ENCODE measurements around the gene ALLC.

The ALLC gene

DNA sequence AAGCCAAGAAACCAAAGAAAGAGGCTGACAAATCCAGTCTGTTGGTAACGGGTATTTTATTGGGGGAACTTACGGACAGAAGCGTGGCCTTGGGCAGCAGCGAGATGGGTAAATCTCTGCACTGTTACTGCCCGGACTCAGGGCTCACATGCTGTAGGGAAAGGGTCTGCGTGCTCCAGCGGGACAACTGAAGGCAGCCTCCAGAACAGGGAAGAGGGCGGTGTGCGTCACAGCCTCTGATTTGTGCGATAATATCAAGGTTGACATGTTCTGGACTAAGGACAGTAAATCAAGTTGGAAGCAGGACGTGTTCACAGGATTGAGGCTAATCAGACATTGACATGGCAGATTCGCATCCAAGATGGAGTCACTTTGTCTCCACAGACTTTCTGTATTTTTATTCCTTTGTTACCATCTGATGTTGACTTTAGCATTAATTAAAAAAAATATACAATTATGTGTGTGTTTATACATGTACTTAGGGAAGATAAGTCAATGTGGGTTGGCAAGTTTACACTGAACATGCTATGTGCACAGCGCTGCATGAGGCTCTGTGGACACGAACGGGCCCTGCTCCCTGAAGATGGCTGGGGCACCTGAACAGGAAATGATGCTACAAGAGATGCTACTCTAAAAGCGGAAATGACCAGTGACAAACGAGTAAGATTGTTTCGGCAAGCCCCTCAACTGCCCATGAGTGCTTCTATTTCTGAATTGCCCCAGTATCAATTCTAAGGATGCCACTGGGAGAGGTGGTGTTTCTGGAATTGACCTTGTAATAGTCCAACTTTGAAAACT, 22.7 kb downstream of the ALLC start:
- no peak for DNase-seq

DNA sequence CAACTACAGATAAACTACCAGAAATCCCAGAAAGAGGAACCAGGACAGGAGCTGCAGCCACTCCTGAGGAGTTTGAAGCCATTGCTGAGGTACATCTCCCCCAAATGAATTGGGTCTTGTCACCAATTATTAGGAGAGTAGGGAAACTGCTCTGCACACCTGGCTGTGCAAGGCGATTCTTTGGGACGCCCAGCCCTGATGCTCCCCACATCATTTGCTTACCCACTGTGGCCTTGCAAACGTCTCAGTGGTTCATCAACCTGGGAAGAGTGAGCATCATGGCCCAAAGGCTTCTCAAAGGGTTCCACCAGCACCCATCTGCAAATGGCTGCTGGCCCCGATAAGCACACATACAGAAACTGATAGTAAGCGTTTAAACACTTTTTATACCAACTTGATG, 23.6 kb downstream of the ALLC start:
- no peak for DNase-seq

DNA sequence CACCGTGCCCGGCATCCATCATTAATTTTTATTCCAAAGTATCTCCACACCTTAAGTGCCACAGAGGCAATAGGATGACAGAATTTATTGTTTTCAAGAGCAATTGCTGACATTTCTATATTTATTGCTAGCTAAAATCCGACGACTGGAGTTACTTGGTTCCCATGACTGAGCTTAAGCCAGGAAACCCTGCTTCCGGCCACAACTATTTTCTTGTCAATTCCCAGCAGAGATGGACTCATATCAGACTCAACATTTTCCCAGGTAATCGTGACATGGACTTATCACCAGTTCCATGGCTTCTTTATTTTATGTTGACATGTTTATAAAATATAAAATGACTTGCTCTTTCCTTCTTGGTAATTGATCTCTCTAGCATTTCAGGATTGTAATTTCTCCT, 24.8 kb downstream of the ALLC start:
- DNase-seq = no peak

DNA sequence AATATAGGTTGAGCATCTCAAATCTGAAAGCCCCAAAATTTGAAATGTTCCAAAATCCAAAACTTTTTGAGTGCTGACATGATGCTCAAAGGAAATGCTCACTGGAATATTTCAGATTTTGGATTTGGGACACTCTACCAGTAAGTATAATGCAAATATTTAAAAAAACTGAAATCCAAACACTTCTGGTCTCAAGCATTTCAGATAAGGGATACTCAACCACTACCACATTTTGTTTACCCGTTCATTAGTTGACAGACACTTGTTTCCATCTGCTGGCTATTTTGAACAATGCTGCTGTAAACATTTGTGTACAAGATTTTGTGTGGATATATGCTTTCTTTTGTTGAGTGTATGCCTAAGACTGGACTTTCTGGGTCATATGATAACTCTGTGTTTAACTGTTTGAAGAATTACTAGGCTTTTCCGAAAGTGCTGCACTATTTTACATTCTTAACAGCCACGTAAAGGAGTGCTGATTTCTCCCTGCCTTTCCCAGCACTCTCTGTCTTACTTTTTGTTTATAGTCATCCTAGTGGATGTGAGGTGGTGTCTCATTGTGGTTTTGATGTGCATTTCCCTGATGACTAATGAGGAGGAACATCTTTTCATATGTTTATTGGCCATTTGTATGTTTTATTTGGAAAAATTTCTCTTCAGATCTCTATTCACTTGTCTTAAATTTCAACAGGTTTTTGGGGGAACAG, 25.9 kb downstream of the ALLC start:
- no peak for DNase-seq

DNA sequence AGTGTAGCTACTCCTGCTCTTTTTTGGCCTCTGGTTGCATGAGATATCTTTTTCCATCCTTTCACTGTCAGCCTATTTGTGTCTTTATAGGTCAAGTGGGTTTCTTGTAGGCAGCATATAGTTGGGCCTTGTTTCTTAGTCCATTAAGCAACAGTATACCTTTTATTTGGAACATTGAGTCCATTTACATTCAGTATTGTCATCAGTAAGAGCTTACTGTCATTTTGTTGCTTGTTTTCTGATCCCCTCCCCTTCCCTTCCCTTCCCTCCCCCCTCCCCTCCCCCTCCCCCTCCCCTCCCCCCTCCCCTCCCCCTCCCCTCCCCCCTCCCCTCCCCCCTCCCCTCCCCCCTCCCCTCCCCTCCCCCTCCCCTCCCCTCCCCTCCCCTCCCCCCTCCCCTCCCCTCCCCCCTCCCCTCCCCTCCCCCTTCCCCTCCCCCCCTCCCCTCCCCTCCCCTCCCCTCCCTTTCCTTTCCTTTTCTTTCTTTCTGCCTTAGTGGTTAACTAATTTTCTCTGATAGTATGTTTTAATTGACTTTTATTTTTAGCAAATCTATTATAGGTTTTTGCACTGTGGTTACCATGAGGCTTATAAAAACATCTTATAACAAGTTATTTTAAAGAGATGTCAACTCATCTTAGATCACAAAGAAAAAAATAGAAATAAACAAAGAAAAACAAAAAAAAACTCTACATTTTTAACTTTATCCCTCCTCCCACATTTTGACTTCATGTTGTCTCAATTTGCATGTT, 32.2 kb downstream of the ALLC start:
- DNase-seq = no peak

DNA sequence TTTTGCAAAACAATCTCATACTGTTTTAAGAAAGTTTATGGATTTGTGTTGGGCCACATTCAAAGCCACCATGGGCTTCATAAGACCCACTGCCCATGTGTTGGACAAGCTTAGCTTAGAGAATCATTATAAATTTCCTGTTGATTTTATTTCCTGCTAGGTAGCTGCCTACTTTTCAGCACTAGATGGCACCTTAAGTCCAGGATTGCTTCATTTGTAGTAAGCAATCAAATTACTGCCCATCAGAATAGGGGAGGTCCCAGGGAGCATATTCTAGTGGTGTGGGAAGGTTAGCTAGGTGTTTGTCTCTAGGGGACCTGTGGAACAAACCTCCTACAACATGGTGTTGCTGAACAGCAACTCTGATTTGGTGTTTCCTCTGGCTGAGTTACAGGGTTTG, 34.4 kb downstream of the ALLC start:
- no peak for DNase-seq

DNA sequence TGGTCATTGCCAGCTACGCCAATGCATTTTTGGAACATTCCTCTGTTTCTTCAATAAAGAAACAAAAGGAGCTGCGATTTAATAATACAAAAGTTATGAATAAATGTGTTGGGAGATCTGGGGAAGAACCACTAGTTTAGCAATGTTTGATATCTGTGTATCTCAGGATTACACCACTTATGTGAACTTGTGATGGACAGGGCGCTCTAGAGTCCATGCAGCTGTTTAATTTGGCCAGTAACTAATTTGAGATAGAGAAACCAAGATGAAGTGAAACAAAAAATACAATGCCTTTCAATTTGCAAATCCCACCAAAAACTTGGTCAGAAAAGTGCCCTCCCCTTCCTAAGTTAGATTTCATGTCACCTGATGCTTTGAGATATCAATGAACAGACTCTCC, 38.5 kb downstream of the ALLC start:
- no peak for DNase-seq

DNA sequence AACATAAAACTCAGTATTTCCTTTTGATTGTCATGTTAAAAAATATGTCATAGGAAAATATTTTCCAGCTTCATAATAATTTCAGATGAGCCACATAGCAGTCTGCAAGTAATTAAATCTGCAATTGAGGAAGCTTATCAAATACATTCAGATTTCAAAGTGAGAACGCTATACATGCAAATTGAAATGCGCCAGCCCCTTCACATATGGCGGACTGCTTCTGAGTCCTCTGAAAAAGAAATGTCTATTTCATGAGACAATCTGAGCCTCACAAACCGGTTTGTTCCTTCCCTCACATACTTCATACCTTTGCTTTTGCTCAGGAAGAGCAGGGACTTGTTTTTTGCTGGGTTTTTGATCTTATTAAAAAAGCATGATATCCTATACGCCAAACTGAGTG, 43.1 kb downstream of the ALLC start:
- no peak for DNase-seq

DNA sequence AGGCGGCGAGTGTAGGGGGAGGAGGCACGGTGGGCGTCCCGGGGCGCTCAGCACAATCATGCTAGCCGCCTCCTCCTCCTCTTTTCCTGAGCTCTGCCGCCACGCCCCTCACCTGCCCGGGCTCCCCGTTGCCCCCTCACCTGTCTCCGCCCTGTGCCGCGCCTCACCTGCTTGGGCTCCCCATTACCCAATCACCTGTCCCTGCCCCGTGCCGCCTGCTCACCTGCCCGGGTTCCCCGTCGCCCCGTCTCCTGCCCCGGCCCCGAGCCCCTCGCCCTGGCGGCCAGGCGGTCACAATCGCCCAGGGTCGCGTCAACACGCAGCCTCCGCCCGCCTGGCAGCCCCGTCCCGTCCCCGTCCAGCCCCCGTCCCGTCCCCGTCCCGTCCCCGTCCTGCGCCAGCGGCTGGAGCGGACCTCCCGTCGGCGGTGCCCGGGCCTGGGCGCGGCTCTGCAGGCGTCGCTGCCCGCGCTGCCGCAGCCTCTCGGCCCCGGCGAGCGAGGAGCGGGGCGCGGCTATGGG, 45.3 kb downstream of the ALLC start, which contains the start of gene DCDC2C:
Gene DCDC2C (plus strand): TSS at position 340 of the 521 bp plus-strand sequence. CDS start 177 bp downstream, at position 517.
- DNase-seq = no peak

DNA sequence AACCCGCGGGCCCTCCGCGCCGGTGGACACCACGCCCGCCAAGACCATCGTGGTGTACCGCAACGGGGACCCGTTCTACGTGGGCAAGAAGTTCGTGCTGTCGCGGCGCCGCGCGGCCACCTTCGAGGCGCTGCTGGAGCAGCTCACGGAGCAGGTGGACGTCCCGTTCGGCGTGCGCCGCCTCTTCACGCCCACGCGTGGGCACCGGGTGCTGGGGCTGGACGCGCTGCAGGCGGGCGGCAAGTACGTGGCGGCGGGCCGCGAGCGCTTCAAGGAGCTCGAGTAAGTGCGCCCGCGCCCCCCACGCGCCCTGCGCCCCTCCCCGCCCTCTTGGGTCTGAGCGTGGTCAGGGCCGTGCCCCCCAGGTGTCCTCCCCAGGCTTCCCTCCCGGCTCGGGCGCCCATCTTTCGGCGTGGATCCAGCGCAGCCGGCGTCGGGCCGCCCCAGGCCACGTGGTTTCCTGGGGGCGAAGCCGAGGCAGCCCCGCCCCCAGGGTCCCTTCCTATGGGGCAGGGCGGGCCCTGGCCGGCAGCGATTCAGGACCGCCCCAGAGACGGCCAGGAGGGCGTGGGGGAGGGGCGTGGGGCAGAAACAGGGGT, 45.9 kb downstream of the ALLC start:
- no peak for DNase-seq

DNA sequence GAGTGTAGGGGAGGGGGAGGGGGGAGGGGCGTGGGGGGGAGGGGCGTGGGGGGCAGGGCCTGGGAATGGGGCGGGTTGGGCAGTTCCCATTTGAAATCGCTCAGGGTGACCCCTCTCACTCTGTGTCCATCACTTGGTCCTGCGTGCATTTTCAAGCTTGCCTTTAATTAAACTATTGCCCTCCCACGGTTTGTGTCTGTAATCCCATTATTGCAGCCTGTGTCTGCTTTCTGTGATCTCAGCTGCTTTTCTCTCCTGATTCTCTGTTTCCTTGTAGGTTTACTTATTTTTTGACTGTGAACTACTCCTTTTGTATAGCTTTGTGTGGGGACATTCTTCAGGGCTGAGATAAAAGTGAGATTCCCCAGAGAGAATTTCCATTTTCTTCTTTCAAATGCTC, 46.7 kb downstream of the ALLC start:
- no peak for DNase-seq

DNA sequence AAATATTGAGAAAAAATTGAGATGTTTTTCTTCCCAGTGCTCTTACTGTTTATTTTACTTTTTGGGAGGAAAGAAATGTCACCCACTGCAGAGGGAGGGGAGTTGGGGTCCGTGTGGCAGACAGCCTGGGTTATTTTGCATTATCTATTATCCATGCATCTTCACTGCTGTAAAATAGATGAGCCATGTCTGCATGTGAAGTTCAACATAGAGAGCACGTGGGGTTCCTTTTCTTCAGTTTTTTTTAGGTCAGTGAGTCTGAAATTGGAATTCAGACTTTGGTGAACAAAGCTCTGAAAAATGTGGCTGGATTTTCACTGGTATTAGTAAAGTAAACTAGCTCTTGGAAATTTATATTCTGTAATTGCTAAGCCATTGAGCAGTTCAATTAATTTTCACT, 47.8 kb downstream of the ALLC start:
- no peak for DNase-seq

DNA sequence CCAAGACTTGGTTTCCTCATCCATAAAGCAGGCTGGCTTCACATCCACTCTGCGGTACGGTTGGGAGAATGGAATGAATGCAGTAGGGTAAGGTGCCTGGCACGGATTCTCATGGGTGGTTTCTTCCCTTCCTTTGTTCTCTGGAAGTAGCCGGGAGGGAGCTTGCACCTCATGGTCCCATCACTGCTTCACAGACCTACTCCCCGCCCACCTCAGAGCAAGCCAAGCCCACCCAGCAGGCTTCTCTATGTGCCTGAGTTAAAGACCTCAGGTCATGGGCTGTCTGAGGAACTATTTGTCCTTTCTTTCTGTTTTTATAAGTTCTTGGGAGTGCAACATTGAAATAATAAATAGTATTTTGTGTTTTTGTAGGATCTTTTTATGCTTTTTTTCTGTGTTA, 48.9 kb downstream of the ALLC start:
- DNase-seq = no peak

DNA sequence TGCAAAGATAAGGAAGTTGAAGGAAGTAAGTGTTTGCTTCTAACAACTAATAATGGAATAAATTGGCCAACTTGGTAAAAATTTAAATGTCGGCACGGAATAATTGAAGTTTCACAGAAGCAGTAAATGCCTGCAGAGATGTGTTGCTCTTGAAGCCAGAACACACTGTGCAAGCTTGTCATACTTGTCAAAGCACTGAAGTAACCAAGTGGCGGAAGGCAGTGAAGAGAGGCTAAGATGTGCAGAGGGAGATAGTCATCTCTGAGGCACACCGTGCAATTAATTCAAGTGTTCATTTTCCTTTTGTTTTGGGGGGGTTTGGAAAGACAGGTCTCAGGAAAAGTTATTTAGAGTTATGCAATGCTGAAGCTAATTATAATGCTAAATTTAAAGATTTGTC, 50.6 kb downstream of the ALLC start:
- no peak for DNase-seq

DNA sequence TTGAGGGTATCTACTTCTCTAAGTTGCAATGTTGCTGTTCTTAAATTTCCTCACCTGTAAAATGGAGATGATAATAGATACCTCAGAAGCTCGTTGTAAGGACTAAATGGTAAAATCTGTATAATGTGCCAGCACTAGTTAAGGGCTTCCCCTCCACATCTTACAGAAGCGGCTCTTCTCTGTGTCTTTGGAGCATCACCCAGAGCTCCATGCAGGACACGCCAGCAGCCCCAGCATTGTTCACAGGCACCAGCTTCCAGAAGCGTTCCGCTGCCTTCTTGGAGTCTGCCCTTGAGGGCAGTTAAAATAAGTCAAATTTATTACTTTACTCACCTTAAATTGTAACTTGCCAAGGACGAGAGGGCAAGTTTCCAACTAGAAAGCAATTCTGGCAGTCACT, 51.2 kb downstream of the ALLC start:
- no peak for DNase-seq

DNA sequence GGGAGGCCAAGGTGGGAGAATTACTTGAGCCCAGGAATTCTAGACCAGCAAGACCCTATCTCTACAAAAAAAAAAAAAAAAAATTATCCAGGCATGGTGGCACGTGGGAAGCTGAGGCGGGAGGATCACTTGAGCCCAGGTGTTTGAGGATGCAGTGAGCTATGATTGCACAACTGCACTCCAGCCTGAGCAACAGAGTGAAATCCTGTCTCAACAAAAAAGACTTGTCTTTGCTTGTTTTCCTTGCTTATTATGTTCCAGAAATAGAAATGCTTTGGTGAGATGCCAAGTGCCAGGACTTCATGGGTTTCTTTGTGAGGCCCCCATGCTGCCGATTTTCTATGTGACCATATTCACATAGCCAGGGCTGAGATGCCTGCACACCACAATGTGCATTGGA, 54.4 kb downstream of the ALLC start:
- DNase-seq = no peak

DNA sequence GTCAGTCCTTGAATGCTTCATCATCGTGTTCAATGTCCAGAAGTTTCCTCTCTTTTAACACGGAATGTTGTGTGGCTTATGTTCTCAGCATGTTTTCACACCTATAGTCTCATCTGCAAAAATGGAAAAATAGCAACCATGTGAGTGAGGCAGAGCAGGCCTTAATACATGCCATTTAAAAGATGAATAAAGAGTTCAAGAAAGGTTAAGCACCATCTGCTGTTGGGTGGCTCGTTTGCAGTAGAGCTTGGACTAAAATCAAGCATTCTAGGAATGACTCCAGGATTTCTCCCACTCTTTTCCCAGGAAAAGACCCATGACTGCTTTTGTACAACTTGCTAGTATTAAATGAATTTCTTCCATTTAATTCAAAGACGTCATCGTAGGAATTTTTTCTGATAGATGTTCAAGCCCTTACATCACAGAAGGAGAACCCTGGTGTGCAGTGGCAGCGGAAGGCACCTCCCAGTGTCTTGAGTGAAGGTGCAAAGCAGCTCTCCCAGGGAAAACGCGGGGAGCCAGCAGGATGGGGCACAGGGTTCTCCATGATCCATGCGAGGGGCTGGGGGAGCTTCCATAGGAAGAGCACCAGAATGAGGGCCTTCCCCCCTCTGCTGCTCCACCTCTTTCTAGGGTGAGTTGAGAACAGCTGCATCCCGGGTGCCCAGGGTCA, 55.0 kb downstream of the ALLC start:
- DNase-seq = no peak

DNA sequence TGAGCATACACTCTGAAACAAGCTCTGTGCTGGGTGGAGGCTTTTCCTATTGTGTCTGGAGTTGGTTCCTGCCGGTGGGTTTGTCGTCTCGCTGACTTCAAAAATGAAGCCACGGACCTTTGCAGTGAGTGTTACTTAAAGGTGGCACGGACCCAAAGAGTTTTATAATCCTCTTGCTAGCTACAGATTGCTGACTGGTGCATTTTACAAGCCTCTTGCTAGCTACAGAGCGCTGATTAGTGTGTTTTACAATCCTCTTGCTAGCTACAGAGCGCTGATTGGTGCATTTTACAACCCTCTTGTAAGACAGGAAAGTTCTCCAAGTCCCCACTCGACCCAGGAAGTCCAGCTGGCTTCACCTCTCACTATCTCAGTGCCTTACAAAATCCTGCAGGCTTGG, 60.7 kb downstream of the ALLC start:
- no peak for DNase-seq

DNA sequence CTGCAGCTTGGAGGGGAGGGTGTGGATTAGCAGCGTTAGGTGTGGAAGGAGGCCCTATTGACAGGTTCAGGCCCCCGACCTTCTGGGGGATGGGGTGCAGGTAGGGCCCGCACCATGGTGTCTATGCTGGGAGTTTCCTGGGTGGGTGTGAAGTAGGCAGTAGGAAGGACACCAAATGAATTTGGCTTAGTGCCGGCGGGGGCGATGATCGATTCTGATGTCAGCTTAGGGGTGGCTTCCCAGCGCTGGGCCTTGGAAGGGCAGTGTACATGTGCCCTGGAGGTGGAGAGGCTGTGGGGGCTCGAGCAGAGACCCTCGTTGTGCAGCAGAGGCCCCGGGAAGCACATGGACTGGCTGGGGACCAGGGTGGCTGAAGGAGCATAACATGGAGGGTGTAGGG, 67.0 kb downstream of the ALLC start:
- no peak for DNase-seq

DNA sequence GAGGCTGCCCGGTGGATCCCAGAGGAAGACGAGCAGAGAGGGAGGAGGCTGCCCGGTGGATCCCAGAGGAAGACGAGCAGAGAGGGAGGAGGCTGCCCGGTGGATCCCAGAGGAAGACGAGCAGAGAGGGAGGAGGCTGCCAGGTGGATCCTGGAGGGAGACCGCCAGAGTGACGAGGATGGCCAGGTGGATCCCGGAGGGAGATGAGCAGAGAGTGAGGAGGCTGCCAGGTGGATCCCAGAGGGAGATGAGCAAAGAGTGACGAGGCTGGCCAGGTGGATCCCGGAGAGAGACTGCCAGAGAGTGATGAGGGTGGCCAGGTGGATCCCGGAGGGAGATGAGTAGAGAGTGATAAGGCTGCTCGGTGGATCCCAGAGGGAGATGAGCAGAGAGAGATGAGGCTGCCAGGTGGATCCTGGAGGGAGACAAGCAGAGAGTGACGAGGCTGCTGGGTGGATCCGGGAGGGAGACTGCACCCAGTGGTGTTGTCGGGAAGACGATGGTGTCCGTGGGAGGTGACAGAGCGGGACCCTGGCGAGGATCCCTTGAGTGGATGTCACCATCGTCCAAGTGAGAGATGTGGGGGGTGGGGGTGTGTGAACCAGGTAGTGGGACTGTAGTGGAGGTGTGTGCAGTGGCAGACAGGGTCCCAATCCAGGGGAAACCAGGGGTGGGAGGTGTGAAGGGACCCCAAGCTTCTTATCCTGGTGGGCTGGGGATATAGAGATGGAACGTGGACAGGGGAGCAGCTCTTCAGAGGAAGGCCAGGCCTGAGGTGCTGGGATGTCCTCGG, 67.7 kb downstream of the ALLC start:
- no peak for DNase-seq

DNA sequence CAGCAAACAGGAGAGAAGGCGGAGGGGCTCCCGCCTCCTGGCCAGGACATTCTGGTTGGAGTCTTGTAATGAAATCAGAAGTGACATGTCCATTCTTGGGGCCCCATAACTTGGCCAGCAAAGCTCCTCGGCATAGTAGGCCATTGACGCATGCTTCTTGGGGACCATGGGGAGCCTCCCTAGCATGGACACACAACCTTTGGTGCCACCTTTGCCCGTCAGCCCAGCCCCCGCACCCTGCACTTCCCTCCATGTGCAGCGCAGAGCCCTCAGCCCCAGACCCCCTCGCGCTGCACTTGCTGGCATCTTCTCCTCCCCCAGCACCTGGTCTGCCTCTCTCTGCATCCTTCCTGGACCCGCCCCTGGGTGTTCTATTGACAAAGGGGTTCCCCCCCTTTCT, 68.5 kb downstream of the ALLC start:
- no peak for DNase-seq

Data from CD4-positive, alpha-beta T cell treated with Interferon gamma for 1 hour (primary cell).